DLD1 (cell line): ENCODE results near the gene DPYD.

ENCODE experiments used
- in situ Hi-C: cut with HindIII; loops from 2 replicates; pipeline ENCODE4 v1.10.0; 2017; ENCODE audit warnings: low sequenced_read_pairs

DPYD gene

GRCh38 chr1:97119260-97120158 lies 801.3 kb downstream of the DPYD start:
- in situ Hi-C loops, result no loop called here

GRCh38 chr1:97114842-97115241 lies 806.0 kb downstream of the DPYD start:
- in situ Hi-C loops, result no loop called here

GRCh38 chr1:97112442-97112841 lies 808.4 kb downstream of the DPYD start:
- in situ Hi-C loops, result no loop called here

- in situ Hi-C loops, result no loop called here
These were observed 812.7 kb downstream of the DPYD start for GRCh38 chr1:97108179-97108578.

- in situ Hi-C loops, result no loop called here
These were observed 815.3 kb downstream of the DPYD start for GRCh38 chr1:97105531-97105930.

- in situ Hi-C loops, result no loop called here
These were observed 819.3 kb downstream of the DPYD start for GRCh38 chr1:97101509-97101908.

- in situ Hi-C loops, result no loop called here
These were observed 823.4 kb downstream of the DPYD start for GRCh38 chr1:97097404-97097925.

GRCh38 chr1:97095764-97096163 lies 825.1 kb downstream of the DPYD start:
- in situ Hi-C loops, result no loop called here

GRCh38 chr1:97094247-97094972 lies 826.4 kb downstream of the DPYD start:
- in situ Hi-C loops, result no loop called here

- in situ Hi-C loops, result no loop called here
These were observed 827.1 kb downstream of the DPYD start for GRCh38 chr1:97093741-97094140.

GRCh38 chr1:97092824-97093223 lies 828.0 kb downstream of the DPYD start:
- in situ Hi-C loops, result no loop called here

GRCh38 chr1:97091679-97092078 lies 829.2 kb downstream of the DPYD start:
- in situ Hi-C loops, result no loop called here

GRCh38 chr1:97091263-97091662 lies 829.6 kb downstream of the DPYD start:
- in situ Hi-C loops, result no loop called here

- in situ Hi-C loops, result no loop called here
These were observed 830.1 kb downstream of the DPYD start for GRCh38 chr1:97090725-97091124.

GRCh38 chr1:97089173-97089572 lies 831.7 kb downstream of the DPYD start:
- in situ Hi-C loops, result no loop called here

GRCh38 chr1:97088391-97088790 lies 832.4 kb downstream of the DPYD start:
- in situ Hi-C loops, result no loop called here

GRCh38 chr1:97084546-97084945 lies 836.3 kb downstream of the DPYD start:
- in situ Hi-C loops, result no loop called here

- in situ Hi-C loops, result no loop called here
These were observed 838.5 kb downstream of the DPYD start for GRCh38 chr1:97082160-97082848.

- in situ Hi-C loops, result no loop called here
These were observed 842.0 kb downstream of the DPYD start for GRCh38 chr1:97078872-97079271.

GRCh38 chr1:97077221-97077620 lies 843.6 kb downstream of the DPYD start:
- in situ Hi-C loops, result no loop called here

- in situ Hi-C loops, result no loop called here
These were observed 846.1 kb downstream of the DPYD start for GRCh38 chr1:97074771-97075170.
